NT2/D1 (cell line): ENCODE data around the gene SDK1.

Experiments used
- SUZ12 ChIP-seq: IDR thresholded peaks from 2 replicates; pipeline ENCODE4 v1.6.1; 2011; ENCODE audit not compliant: insufficient read length, insufficient read depth; ENCODE audit errors: extremely low read depth
- YY1 ChIP-seq: IDR thresholded peaks from 2 replicates; pipeline ENCODE4 v1.6.1; 2011; ENCODE audit not compliant: insufficient read length, insufficient read depth

GRCh38 chr7:3297105-3297819, 3.8 kb upstream of the SDK1 start:
- TF ChIP-seq YY1 (no peak), SUZ12 (no peak)
